WTC11 (cell line): ENCODE measurements around the gene CACNG1. TPM values are rescaled to one million over a fixed set of nuclear protein-coding genes. Genes with fewer than 3 reads are reported as not detected.

ENCODE experiments used
- ATAC-seq: fragments of 200-7000 bp; cut with Tn5 transposase; 2 replicates; pipeline ENCODE4 v1.10.0; 2021; ENCODE audit warnings: mild to moderate bottlenecking, moderate library complexity
- CTCF ChIA-PET: fragments of 300-600 bp; sonication (Branson Sonifier 250); formaldehyde crosslinking; loops from one replicate; lab custom pipeline; 2021; ENCODE audit warnings: antibody characterized with exemption; lab: Charles Lee
- POLR2A ChIA-PET: fragments of 350-600 bp; sonication (Branson Sonifier 250); formaldehyde crosslinking; loops from one replicate; lab custom pipeline; 2021; ENCODE audit warnings: antibody characterized with exemption; lab: Charles Lee
- DNase-seq: peaks from one replicate; pipeline ENCODE4 v3.0.0; 2021; ENCODE audit warnings: low spot score
- H3K27ac Mint-ChIP-seq: 2 replicates; pipeline ENCODE4 v1.8.0; 2021; ENCODE audit warnings: mixed read lengths
- H3K27me3 Mint-ChIP-seq: 2 replicates; pipeline ENCODE4 v1.8.0; 2021; ENCODE audit warnings: low read depth, mild to moderate bottlenecking, moderate library complexity, mixed read lengths
- H3K36me3 Mint-ChIP-seq: 2 replicates; pipeline ENCODE4 v1.8.0; 2021; ENCODE audit warnings: mixed read lengths
- H3K4me1 Mint-ChIP-seq: 2 replicates; pipeline ENCODE4 v1.8.0; 2022; ENCODE audit warnings: mixed read lengths
- H3K4me3 Mint-ChIP-seq: 2 replicates; pipeline ENCODE4 v1.8.0; 2021; ENCODE audit warnings: mild to moderate bottlenecking, moderate library complexity, mixed read lengths
- H3K9me3 Mint-ChIP-seq: 2 replicates; pipeline ENCODE4 v1.8.0; 2021; ENCODE audit warnings: mixed read lengths
- AR ChIP-seq: fragments of 250-450 bp; sonication (Bioruptor Pico); IDR thresholded peaks from 2 replicates; pipeline ENCODE4 v1.9.0; 2021; ENCODE audit warnings: mild to moderate bottlenecking
- CREM ChIP-seq: sonication (generic); formaldehyde crosslinking; IDR thresholded peaks from 2 replicates; pipeline ENCODE4 v1.8.1; 2022; ENCODE audit warnings: mild to moderate bottlenecking, missing genetic modification reagents, moderate library complexity
- HMGA2 ChIP-seq: fragments of 250-450 bp; sonication (Bioruptor Pico); IDR thresholded peaks from 2 replicates; pipeline ENCODE4 v1.4.0; 2021; ENCODE audit warnings: mild to moderate bottlenecking, moderate library complexity
- IRF2 ChIP-seq: sonication (generic); formaldehyde crosslinking; IDR thresholded peaks from 2 replicates; pipeline ENCODE4 v1.8.0; 2022; ENCODE audit warnings: low read depth, missing genetic modification reagents, borderline replicate concordance
- NR1H2 ChIP-seq: sonication (generic); formaldehyde crosslinking; IDR thresholded peaks from 2 replicates; pipeline ENCODE4 v1.9.0; 2021; ENCODE audit warnings: mild to moderate bottlenecking, moderate library complexity, missing genetic modification reagents
- NR2C2 ChIP-seq: sonication (generic); formaldehyde crosslinking; IDR thresholded peaks from 2 replicates; pipeline ENCODE4 v1.8.0; 2022; ENCODE audit warnings: mild to moderate bottlenecking, missing genetic modification reagents
- PRDM15 ChIP-seq: sonication (generic); formaldehyde crosslinking; IDR thresholded peaks from 2 replicates; pipeline ENCODE4 v1.8.0; 2022; ENCODE audit warnings: missing genetic modification reagents
- TP53 ChIP-seq: sonication (generic); formaldehyde crosslinking; IDR thresholded peaks from 2 replicates; pipeline ENCODE4 v1.8.1; 2023; ENCODE audit warnings: mild to moderate bottlenecking, missing genetic modification reagents
- ZMAT4 ChIP-seq: fragments of 250-450 bp; sonication (Bioruptor Pico); IDR thresholded peaks from 2 replicates; pipeline ENCODE4 v1.9.0; 2021; ENCODE audit warnings: mild to moderate bottlenecking
- ZNF232 ChIP-seq: sonication (generic); formaldehyde crosslinking; IDR thresholded peaks from 2 replicates; pipeline ENCODE4 v1.8.0; 2022; ENCODE audit warnings: mild to moderate bottlenecking, missing genetic modification reagents
- ZNF263 ChIP-seq: sonication (generic); formaldehyde crosslinking; IDR thresholded peaks from 2 replicates; pipeline ENCODE4 v1.8.1; 2022; ENCODE audit warnings: low read depth, mild to moderate bottlenecking, moderate library complexity, missing genetic modification reagents
- ZNF532 ChIP-seq: fragments of 250-450 bp; sonication (Bioruptor Pico); IDR thresholded peaks from 2 replicates; pipeline ENCODE4 v1.9.0; 2021; ENCODE audit warnings: mild to moderate bottlenecking, borderline replicate concordance
- ZNF671 ChIP-seq: fragments of 250-450 bp; sonication (Bioruptor Pico); IDR thresholded peaks from 2 replicates; pipeline ENCODE4 v1.8.0; 2021; ENCODE audit warnings: mild to moderate bottlenecking
- total RNA-seq: library from RNA; stranded (reverse); gene quantifications from 3 replicates; pipeline ENCODE4 v1.2.3, GENCODE V29; 2021

CACNG1 gene
- total RNA-seq, 1 experiment from 2014 or later, result not detected

- Mint-ChIP-seq H3K4me3 (no peak overlapping the region), H3K27ac (no peak overlapping the region), H3K36me3 (no peaks in the 10 kb centered on the region), H3K4me1 (no peaks in the 10 kb centered on the region), H3K9me3 (no peaks in the 10 kb centered on the region), H3K27me3 (no peaks in the 10 kb centered on the region)
- no peak for DNase-seq
- CTCF ChIA-PET, result no interaction called here
- POLR2A ChIA-PET, result no interaction called here
- TF ChIP-seq IRF2 (CRISPR knock-in tag) (no peak), NR1H2 (no peak), CREM (no peak)
- ATAC-seq, result no peak
Measured at GRCh38 chr17:67027031-67027628, 17.2 kb upstream of the CACNG1 start.

GRCh38 chr17:67030641-67031040, 13.7 kb upstream of the CACNG1 start:
- H3K9me3 Mint-ChIP-seq, result peaks cover 9% of the 10 kb centered on the region
- H3K36me3 Mint-ChIP-seq, result no peaks in the 10 kb centered on the region
- ChIA-PET POLR2A (no interaction called here), CTCF (interaction anchor here (1.0 to 4.2 kb wide), 3 partner anchors 9 to 128 kb away, joined by 3 to 25 read pairs (median 3); no protein-coding TSS in a partner anchor)
- ATAC-seq (no peak), DNase-seq (no peak)
- H3K27me3 Mint-ChIP-seq, result no peaks in the 10 kb centered on the region
- TF ChIP-seq AR (CRISPR knock-in tag) (no peak), ZNF671 (no peak), HMGA2 (no peak)
- no peak overlapping the region for H3K27ac Mint-ChIP-seq
- H3K4me1 Mint-ChIP-seq, result no peaks in the 10 kb centered on the region
- H3K4me3 Mint-ChIP-seq, result no peak overlapping the region

GRCh38 chr17:67032382-67032781, 12.0 kb upstream of the CACNG1 start:
- no peak overlapping the region for H3K27ac Mint-ChIP-seq
- no peak overlapping the region for H3K4me3 Mint-ChIP-seq
- no peaks in the 10 kb centered on the region for H3K36me3 Mint-ChIP-seq
- peaks cover 17% of the 10 kb centered on the region for H3K9me3 Mint-ChIP-seq
- POLR2A ChIA-PET, result no interaction called here
- H3K27me3 Mint-ChIP-seq, result no peaks in the 10 kb centered on the region
- DNase-seq, result no peak
- H3K4me1 Mint-ChIP-seq, result no peaks in the 10 kb centered on the region
- no peak for ATAC-seq
- TF ChIP-seq TP53, result no peak
- TF ChIP-seq PRDM15, result no peak
- no peak for TF ChIP-seq ZNF232 (CRISPR knock-in tag)
- TF ChIP-seq ZNF263, result no peak
- no peak for TF ChIP-seq ZNF532 (CRISPR knock-in tag)
- TF ChIP-seq ZMAT4 (CRISPR knock-in tag), result no peak
- no peak for TF ChIP-seq NR2C2
- CTCF ChIA-PET, result interaction anchor here (4.2 kb wide), 1 partner anchor 16 kb away, joined by 25 read pairs; no protein-coding TSS in a partner anchor
